ENCODE results near the gene IREB2.
A peak's percentile ranks its signal among the peaks of the same experiment; 100 is the strongest.

The IREB2 gene

DNA sequence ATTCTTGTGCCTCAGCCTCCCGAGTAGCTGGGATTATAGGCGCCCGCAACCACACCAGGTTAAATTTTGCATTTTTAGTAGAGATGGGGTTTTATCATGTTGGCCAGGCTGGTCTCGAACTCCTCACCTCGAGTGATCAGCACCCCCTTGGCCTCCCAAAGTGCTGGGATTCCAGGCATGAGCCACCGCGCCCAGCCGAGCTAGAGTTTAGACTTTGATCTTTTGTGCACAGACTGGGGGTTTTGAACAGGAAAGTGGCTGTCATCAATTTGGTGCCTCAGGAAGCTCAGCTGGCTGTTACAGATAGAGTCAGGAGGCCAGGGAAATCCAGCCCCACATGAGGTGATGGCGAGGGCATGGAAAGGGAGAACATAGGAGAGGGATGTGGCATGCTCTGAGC is 19.3 kb upstream of the IREB2 start:
- TF ChIP-seq, protein P1, sequence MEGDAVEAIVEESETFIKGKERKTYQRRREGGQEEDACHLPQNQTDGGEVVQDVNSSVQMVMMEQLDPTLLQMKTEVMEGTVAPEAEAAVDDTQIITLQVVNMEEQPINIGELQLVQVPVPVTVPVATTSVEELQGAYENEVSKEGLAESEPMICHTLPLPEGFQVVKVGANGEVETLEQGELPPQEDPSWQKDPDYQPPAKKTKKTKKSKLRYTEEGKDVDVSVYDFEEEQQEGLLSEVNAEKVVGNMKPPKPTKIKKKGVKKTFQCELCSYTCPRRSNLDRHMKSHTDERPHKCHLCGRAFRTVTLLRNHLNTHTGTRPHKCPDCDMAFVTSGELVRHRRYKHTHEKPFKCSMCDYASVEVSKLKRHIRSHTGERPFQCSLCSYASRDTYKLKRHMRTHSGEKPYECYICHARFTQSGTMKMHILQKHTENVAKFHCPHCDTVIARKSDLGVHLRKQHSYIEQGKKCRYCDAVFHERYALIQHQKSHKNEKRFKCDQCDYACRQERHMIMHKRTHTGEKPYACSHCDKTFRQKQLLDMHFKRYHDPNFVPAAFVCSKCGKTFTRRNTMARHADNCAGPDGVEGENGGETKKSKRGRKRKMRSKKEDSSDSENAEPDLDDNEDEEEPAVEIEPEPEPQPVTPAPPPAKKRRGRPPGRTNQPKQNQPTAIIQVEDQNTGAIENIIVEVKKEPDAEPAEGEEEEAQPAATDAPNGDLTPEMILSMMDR (conservative IDR thresholded peaks at IDR 0.05), result no peak
- no peak for TF ChIP-seq ZFX (IDR thresholded peaks at IDR 0.05)
- H3K27ac ChIP-seq, result no peak overlapping the region

DNA sequence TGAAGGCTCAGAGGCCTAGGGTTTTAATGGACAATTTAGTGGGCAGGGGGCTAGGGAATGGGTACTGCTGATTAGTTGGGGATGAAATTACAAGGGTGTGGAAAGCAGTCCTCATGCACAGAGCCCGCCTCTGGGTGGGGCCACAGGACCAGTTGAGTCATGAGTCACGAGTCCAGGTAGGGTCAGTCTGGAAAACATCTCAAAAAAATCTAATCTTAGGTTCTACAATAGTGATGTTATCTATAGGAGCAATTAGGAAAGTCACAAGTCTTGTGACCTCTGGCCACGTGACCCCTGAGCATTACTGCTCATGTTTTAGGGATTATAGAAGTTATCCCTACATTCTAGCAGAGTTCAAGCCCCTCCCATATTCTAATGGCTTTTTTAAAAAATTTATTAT is 18.6 kb upstream of the IREB2 start:
- H3K27ac ChIP-seq, result no peak overlapping the region
- no peak for TF ChIP-seq ZFX (IDR thresholded peaks at IDR 0.05)
- TF ChIP-seq, protein P1 (conservative IDR thresholded peaks at IDR 0.05), result no peak

DNA sequence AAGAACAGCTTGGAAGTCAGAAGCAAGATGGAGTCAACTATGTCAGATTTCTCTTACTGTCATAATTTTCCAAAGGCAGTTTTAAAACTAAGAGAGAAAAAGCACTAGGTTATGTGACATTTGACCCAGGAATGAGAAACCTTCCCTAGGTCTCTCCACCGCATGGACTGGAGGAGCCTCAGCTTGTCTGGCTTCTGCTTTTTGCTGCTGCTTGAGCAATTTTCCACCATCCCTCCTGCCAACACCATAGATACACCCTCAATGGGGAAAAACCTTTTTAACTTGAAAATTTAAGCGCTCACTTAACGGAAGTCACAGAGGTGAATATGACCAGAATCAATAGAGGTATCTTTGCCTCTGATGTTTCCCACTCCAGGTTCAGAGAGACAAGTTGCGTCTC is 17.8 kb upstream of the IREB2 start:
- no peak overlapping the region for H3K27ac ChIP-seq
- TF ChIP-seq, protein P1 (conservative IDR thresholded peaks at IDR 0.05), result no peak
- TF ChIP-seq ZFX (IDR thresholded peaks at IDR 0.05), result no peak

DNA sequence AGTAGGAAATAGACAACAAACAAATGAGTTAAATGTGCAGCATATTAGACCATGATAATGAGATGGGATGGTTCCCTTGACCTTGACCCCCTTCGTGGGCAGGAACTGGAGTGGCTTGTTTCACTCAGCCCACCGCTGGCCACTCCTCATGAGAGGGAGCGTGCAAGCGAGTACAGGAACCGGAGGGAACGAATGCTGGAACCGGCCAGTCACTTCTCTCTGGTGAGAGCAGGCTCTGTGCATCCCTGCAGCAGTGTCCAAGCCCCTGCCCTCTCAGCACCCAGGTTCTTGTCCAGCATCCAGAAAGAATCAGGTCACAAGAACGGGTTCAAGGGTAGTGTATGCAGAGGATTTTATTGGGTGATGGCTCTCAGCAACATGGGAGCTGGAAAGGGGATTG is 17.2 kb upstream of the IREB2 start:
- TF ChIP-seq ZFX (IDR thresholded peaks at IDR 0.05), result no peak
- TF ChIP-seq, protein P1 (conservative IDR thresholded peaks at IDR 0.05), result no peak
- no peak overlapping the region for H3K27ac ChIP-seq

DNA sequence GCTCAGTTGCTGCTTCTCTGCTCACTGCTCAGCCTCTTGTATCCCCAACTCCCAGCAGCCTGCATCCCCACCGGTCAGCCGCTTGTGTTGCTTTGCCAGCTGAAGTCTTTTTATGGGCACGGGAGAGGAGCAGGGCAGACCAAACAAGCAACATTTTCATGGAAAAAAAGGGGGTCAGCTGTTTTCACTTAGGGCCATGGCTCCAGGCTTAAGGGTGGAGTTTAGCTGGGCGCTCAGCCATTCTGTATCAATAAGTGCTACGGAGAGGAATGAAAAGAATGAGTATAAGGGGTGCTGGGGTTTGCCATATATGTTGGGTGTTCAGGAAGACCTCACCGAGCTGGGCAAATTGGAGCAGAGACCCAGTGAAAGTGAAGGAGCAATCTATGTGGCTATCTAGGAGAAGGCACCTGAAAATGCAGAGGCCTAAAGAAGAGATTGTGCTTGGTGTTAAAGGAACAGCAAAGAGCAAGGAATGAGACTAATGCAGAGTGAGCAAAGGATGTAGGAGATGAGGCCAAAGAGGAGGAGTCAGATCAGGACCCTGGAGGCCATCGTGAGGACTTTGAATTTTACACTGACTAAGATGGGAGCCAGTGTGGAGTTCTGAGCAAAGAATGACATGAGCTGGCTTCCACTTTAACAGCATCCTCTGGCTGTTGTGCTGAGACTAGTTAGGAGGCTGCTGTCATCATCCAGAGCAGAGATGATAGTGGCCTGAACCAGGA is 16.6 kb upstream of the IREB2 start:
- no peak for TF ChIP-seq ZFX (IDR thresholded peaks at IDR 0.05)
- TF ChIP-seq, protein P1 (conservative IDR thresholded peaks at IDR 0.05), result no peak
- no peak overlapping the region for H3K27ac ChIP-seq

DNA sequence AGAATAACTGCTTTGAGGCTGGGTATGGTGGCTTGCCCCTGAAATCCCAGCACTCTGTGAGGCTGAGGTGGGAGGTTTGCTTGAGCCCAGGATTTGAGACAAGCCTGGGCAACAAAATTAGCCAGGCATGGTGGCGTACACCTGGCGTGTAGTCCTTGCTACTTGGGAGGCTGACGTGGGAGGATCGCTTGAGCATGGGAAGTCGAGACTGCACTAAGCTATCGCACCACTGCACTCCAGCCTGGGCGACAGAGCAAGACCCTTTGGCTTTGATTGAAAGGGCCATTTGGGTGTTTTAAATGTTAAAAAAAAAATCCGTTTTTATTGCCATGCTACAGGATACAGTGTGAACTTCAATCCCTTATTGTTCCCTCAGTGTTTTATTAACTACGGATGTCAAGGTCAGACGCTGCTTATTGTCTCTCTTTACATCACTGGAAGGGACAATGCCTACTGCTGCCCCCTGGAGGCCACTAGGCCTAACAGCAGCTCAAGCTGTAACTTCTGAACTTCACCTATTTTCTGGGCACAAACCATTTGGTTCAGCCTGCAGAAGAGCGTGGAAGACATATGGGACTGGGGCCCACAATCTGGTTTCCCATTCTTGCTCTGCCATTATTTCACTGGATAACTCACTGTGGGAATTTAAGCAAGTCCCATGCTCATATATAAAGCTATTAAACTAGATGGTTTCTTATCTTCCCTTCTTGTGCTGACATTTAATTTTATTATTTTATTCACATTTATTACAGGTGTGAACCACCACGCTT is 15.3 kb upstream of the IREB2 start:
- TF ChIP-seq, protein P1 (conservative IDR thresholded peaks at IDR 0.05), result peak; percentile 97
- TF ChIP-seq ZFX (IDR thresholded peaks at IDR 0.05), result no peak
- H3K27ac ChIP-seq, result no peak overlapping the region

DNA sequence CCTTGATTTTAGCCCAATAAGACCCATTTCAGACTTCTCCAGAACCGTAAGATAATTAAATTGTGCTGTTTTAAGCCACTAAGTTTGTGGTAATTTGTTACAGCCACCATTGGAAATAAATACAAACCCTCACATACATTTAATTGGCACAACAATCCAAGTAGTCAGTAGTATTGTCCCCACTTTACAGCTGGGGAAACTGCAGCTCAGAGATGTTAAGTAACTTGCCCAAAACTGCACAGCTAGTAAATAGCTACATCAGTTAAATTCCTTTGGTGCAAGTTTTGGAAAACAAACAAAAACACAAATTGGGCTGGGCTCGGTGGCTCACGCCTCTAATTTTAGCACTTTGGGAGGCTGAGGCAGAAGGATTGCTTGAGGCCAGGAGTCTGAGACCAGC is 13.3 kb upstream of the IREB2 start:
- H3K27ac ChIP-seq, result no peak overlapping the region
- TF ChIP-seq ZFX (IDR thresholded peaks at IDR 0.05), result no peak
- TF ChIP-seq, protein P1 (conservative IDR thresholded peaks at IDR 0.05), result no peak

Data from C4-2B (cell line).